K562 (cell line): ENCODE measurements around the gene DGUOK.
A peak's percentile ranks its signal among the peaks of the same experiment; 100 is the strongest.

Experiments used
- ELF1 ChIP-seq: fragments of 200-800 bp; sonication (Bioruptor generic); IDR thresholded peaks from 2 replicates; pipeline ENCODE4 v1.6.1; 2016; ENCODE audit warnings: missing genetic modification characterization, missing compliant biosample characterization
- EZH2 ChIP-seq: IDR thresholded peaks from 2 replicates; pipeline ENCODE4 v1.6.1; 2012; ENCODE audit warnings: low read depth, mild to moderate bottlenecking, inconsistent platforms, low read length, borderline replicate concordance
- POLR2A ChIP-seq: fragments of 450-650 bp; conservative IDR thresholded peaks from 2 replicates; pipeline ENCODE4 v1.6.1; 2016
- SPI1 ChIP-seq: IDR thresholded peaks from 2 replicates; pipeline ENCODE4 v1.6.1; 2011; ENCODE audit warnings: low read depth, low read length, control low read depth, borderline replicate concordance

DNA sequence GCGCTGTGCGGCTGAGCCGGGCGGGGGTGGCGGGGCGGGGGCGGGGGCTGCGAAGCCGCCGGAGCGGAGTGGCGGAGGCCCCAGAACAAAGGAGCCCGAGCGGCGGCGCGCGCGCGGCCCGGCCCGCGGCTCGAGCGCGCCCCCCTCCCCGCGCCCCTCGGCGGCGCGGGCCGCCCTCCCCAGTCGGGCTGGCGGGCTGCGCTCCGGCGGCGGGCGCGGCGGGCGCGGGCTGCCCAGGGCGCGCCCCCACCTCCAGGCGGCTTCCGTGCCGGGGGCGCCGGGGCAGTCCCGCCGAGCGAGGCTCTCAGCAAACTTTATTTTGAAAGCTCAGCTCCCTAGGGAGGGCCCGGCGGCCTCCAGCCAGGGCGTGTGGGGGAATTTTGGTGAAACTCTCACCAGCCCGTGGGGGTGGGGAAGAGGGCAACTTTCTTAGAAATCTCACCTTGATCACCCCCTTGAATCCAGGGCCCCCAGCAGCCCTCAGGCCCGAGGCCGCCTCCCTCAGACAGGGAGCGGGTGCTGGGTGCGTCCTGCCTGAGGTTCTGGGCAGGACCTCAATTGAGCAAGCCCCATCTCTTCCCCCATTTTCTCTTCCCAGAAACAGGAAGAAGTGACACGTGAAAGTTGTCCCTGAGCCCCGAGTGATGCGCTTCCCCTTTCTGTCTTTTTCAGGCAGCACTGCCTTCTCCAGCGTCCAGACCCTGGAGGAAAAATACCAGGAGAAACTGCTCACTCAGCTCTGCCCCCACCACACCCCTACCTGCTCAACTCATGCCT, 58.8 kb downstream of the DGUOK start:
- TF ChIP-seq EZH2 (no peak), SPI1 (peak; percentile 97), ELF1 (tag) (no peak), POLR2A (no peak)
